Left ventricle myocardium inferior (tissue), 1 donor: Measurements from ENCODE around the gene BUD23. TPM values are rescaled to one million over a fixed set of nuclear protein-coding genes. Genes with fewer than 3 reads are reported as not detected.

ENCODE experiments used
- DNase-seq: peaks from one replicate; pipeline ENCODE4 v3.0.0-alpha.2; 2020
- H3K27ac ChIP-seq: fragments of 200-600 bp; replicated peaks from 2 replicates; pipeline ENCODE4 v1.8.0; 2021
- H3K27me3 ChIP-seq: fragments of 200-600 bp; 2 replicates; pipeline ENCODE4 v1.8.0; 2021; ENCODE audit warnings: low read depth
- H3K36me3 ChIP-seq: fragments of 200-600 bp; 2 replicates; pipeline ENCODE4 v1.8.0; 2021
- H3K4me1 ChIP-seq: fragments of 200-600 bp; 2 replicates; pipeline ENCODE4 v1.8.0; 2021
- H3K4me3 ChIP-seq: fragments of 200-600 bp; 2 replicates; pipeline ENCODE4 v1.8.0; 2021; ENCODE audit warnings: mild to moderate bottlenecking, moderate library complexity
- H3K9me3 ChIP-seq: fragments of 200-600 bp; replicated peaks from 2 replicates; pipeline ENCODE4 v1.8.0; 2021
- CTCF ChIP-seq: fragments of 200-600 bp; IDR thresholded peaks from 2 replicates; pipeline ENCODE4 v1.8.0; 2021; ENCODE audit warnings: antibody characterized with exemption, mild to moderate bottlenecking, borderline replicate concordance
- intact Hi-C: fragments of 100-400 bp; cut with micrococcal nuclease; formaldehyde crosslinking; loops from one replicate; pipeline ENCODE4 v1.11.0; 2022
- total RNA-seq: library from RNA; stranded (reverse); fragmentation: NEBNext Ultra II Directional; extraction: Animal tissue kit (Norgen Biotek cat#: 25700); gene quantifications from one replicate; pipeline ENCODE4 v1.2.1, GENCODE V29; 2021
- donor health status: DM: no; HTN: yes; CAD: no; lungs with severe emphysema.

Gene BUD23
- total RNA-seq, 1 donor from 2014 or later: 65.0 TPM

GRCh38 chr7:73663033-73663432, 20.4 kb upstream of the BUD23 start:
- no peak overlapping the region for H3K27ac ChIP-seq
- intact Hi-C loops: no loop called here
- peaks cover 23% of the 10 kb centered on the region for H3K27me3 ChIP-seq
- H3K4me3 ChIP-seq: no peak overlapping the region
- H3K36me3 ChIP-seq: no peaks in the 10 kb centered on the region
- no peak for TF ChIP-seq CTCF
- peaks cover 4% of the 10 kb centered on the region for H3K4me1 ChIP-seq
- no peak for DNase-seq
- H3K9me3 ChIP-seq: peaks cover 11% of the 10 kb centered on the region

DNA sequence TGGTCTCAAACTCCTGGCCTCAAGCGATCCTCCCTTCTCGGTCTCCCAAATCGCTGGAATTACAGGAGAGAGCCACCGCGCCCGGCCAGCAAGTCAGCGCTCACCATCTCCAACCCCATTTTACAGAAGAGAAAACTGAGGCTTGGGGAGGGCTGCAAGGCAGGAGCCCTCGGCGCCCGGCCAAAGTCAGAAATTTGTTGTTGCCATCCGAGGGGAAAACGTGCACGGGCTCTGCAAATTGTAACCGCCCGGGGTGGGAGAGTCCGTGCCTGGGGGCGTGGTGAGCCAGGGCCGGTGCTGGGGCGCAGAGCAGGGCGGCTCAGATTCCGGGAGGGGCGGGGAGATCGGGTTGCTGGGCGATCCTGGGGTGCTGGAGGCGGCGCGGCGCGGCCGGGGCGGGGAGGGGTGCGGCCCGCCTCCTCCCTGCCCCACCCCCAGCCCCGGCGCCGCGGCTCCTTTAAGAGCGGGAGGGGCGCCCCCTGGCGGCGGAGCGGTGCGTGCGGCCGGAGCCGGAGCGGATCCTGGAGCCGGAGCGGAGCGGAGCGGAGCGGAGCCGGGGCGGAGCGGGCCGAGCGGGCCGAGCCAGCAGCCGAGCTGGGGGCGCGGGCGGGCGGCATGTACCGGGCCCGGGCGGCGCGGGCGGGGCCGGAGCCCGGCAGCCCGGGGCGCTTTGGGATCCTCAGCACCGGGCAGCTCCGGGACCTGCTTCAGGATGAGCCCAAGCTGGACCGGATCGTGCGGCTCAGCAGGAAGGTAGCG, 15.9 kb upstream of the BUD23 start, which contains the start of gene VPS37D:
Gene VPS37D, plus strand, starts transcription at position 488 of the 759 bp plus-strand sequence. Its CDS starts 128 bp downstream, at position 616.
- H3K36me3 ChIP-seq: no peaks in the 10 kb centered on the region
- intact Hi-C loops: no loop called here
- peaks cover 11% of the 10 kb centered on the region for H3K9me3 ChIP-seq
- H3K4me3 ChIP-seq: peak within 1 kb of the TSS; percentile 73
- H3K27ac ChIP-seq: no peak within 1 kb of the TSS
- peaks cover 6% of the 10 kb centered on the region for H3K27me3 ChIP-seq
- peak; percentile 85 for TF ChIP-seq CTCF
- DNase-seq: peak; percentile 90
- peaks cover 17% of the 10 kb centered on the region for H3K4me1 ChIP-seq

DNA sequence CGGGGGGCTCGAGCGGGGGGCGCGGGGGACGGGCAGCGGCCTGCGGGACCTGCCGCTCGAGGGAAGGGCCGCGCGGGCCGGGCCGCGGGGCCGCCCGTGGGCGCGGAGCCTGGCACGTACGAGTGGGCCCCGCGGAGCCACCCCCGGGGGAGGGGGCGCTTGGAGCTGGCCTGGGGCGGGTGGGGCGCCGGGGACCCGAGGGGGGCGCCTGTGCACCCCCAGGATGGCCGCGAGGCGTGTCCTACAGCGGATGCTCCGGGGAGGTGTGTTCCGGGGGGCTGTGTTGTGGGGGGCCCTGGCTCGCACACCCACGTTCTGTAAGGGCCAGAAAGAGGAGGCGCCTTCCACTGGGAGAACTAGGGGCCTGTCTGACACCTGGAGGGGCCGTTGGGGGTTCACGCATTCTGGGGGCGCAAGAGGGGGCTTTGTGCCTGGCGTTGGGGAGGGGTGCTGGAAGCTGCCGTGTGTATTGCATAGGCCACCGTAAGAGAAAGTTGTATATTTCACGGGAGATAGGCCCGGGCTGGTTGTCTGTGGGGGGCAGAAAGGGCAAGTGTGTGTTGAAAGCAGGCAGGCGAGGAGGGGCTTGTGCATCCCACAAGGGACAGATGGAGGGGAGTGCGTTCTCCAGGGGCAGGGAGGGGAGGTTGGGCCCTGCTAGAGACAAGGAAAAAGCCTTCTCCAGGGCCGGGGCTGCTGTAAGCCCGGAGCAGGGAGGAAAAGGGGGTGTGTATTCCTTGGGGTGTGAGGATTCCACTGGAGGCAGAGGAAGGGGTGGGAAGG, 15.1 kb upstream of the BUD23 start:
- intact Hi-C loops: no loop called here
- no peaks in the 10 kb centered on the region for H3K36me3 ChIP-seq
- H3K4me1 ChIP-seq: peaks cover 17% of the 10 kb centered on the region
- no peak overlapping the region for H3K27ac ChIP-seq
- DNase-seq: no peak
- peak overlapping the region; percentile 73 for H3K4me3 ChIP-seq
- no peak for TF ChIP-seq CTCF
- H3K9me3 ChIP-seq: peaks cover 3% of the 10 kb centered on the region
- H3K27me3 ChIP-seq: no peaks in the 10 kb centered on the region

DNA sequence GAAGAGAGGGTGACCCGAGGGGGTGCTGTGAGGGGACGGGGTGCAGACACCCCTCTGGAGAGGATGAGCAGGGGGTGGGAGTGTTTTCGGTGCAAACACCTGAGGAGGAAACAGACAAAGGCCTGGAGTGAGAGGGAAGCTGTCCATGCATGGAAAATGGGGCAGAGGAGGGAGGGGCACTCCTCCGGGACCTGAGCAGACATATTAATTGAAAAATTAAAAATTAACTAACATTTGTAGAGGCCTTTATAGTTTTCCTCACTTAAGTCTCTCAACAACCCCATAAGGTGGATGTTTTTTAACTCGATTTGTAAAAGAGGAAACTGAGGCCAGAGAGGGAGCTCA, 14.5 kb upstream of the BUD23 start:
- H3K4me3 ChIP-seq: peak overlapping the region; percentile 73
- no peaks in the 10 kb centered on the region for H3K36me3 ChIP-seq
- no peak for TF ChIP-seq CTCF
- DNase-seq: no peak
- intact Hi-C loops: no loop called here
- no peaks in the 10 kb centered on the region for H3K9me3 ChIP-seq
- no peaks in the 10 kb centered on the region for H3K27me3 ChIP-seq
- no peak overlapping the region for H3K27ac ChIP-seq
- peaks cover 17% of the 10 kb centered on the region for H3K4me1 ChIP-seq

DNA sequence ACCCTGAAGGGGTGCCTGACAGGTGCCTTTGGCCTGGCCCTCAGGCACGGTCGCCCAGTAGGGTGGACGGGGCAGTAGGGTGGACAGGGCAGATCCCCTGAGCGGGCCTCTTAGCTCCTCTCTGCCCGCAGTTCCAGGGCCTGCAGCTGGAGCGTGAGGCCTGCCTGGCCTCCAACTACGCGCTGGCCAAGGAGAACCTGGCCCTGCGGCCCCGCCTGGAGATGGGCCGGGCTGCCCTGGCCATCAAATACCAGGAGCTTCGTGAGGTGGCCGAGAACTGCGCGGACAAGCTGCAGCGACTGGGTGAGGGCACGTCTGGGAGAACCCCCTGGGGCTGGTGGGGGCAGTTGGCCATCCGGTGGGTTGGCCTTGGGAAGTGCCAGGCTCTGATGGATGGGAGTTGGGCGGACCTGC, 14.1 kb upstream of the BUD23 start:
- intact Hi-C loops: no loop called here

More for the DNA sequence above, 14.1 kb upstream of the BUD23 start:
- no peak for TF ChIP-seq CTCF
- Histone ChIP-seq H3K4me1 (peaks cover 17% of the 10 kb centered on the region), H3K27ac (no peak overlapping the region), H3K36me3 (no peaks in the 10 kb centered on the region), H3K4me3 (no peak overlapping the region), H3K9me3 (no peaks in the 10 kb centered on the region), H3K27me3 (no peaks in the 10 kb centered on the region)
- DNase-seq: no peak
